Stimulated activated CD4-positive, alpha-beta T cell treated with anti-CD3 and anti-CD28 coated beads, Interleukin-15, amount 100 ng/mL, for 24 hours (primary cell): Measurements from ENCODE around the gene IRAK2.
"Not testable (repeated sequence)": the region's sequence is repeated elsewhere in the genome, so short reads cannot be mapped to it uniquely, and the experiment has no call there.

Experiments used
- DNase-seq: peaks from one replicate; pipeline ENCODE4 v3.0.0-alpha.2; 2020

IRAK2 gene

GRCh38 chr3:10255835-10256234, 91.1 kb downstream of the IRAK2 start:
- no peak for DNase-seq

GRCh38 chr3:10259036-10259435, 94.3 kb downstream of the IRAK2 start:
- no peak for DNase-seq

- DNase-seq, result no peak
Observed at GRCh38 chr3:10259798-10260197, 95.1 kb downstream of the IRAK2 start.

GRCh38 chr3:10260211-10260701, 95.5 kb downstream of the IRAK2 start:
- no peak for DNase-seq

GRCh38 chr3:10262027-10262426, 97.3 kb downstream of the IRAK2 start:
- no peak for DNase-seq

- peak; percentile 83 for DNase-seq
Observed at GRCh38 chr3:10263646-10264363, 99.1 kb downstream of the IRAK2 start.

GRCh38 chr3:10265833-10266232, 101.1 kb downstream of the IRAK2 start:
- no peak for DNase-seq

- DNase-seq, result not testable (repeated sequence)
Observed at GRCh38 chr3:10266936-10267335, 102.2 kb downstream of the IRAK2 start.

- DNase-seq, result no peak
Observed at GRCh38 chr3:10268116-10268515, 103.4 kb downstream of the IRAK2 start.

- no peak for DNase-seq
Observed at GRCh38 chr3:10268930-10269329, 104.2 kb downstream of the IRAK2 start.

GRCh38 chr3:10269443-10269842, 104.7 kb downstream of the IRAK2 start:
- DNase-seq, result no peak

GRCh38 chr3:10272476-10272875, 107.8 kb downstream of the IRAK2 start:
- not testable (repeated sequence) for DNase-seq

- no peak for DNase-seq
Observed at GRCh38 chr3:10272977-10273376, 108.3 kb downstream of the IRAK2 start.

GRCh38 chr3:10273702-10274305, 109.1 kb downstream of the IRAK2 start:
- DNase-seq, result no peak

GRCh38 chr3:10274601-10275000, 109.9 kb downstream of the IRAK2 start:
- no peak for DNase-seq

- DNase-seq, result no peak
Observed at GRCh38 chr3:10277115-10277625, 112.5 kb downstream of the IRAK2 start.

GRCh38 chr3:10278501-10278900, 113.8 kb downstream of the IRAK2 start:
- no peak for DNase-seq

- no peak for DNase-seq
Observed at GRCh38 chr3:10279384-10280176, 114.9 kb downstream of the IRAK2 start.

- DNase-seq, result no peak
Observed at GRCh38 chr3:10280177-10280529, 115.4 kb downstream of the IRAK2 start.

- no peak for DNase-seq
Observed at GRCh38 chr3:10280571-10280970, 115.9 kb downstream of the IRAK2 start.

- DNase-seq, result no peak
Observed at GRCh38 chr3:10281951-10282350, 117.2 kb downstream of the IRAK2 start.

GRCh38 chr3:10283638-10284037, 118.9 kb downstream of the IRAK2 start:
- no peak for DNase-seq

- DNase-seq, result peak; percentile 45
Observed at GRCh38 chr3:10284496-10284895, 119.8 kb downstream of the IRAK2 start.
